ENCODE data around the gene LCMT1. TPM values are rescaled to one million over a fixed set of nuclear protein-coding genes. Genes with fewer than 3 reads are reported as not detected.

LCMT1 gene
- total and polyA plus RNA-seq, 9 donors = 29.4 to 58.9 (median 38.3) TPM

GRCh38 chr16:25151996-25152395 is 40.5 kb downstream of the LCMT1 start:
- H3K4me1 ChIP-seq (ENCODE audit: insufficient read depth) = peaks cover 4% of the 10 kb centered on the region
- no peaks in the 10 kb centered on the region for H3K9me3 ChIP-seq
- no peaks in the 10 kb centered on the region for H3K27me3 ChIP-seq
- intact Hi-C loops (cut with DNase I) = no loop called here
- DNase-seq = no peak
- no peaks in the 10 kb centered on the region for H3K36me3 ChIP-seq
- TF ChIP-seq EP300 (IDR thresholded peaks at IDR 0.05) (no peak), POLR2A (IDR thresholded peaks at IDR 0.05) (no peak), CTCF (IDR thresholded peaks at IDR 0.05) (no peak)
- no peak overlapping the region for H3K4me3 ChIP-seq
- WGBS, 3 donors = 52 to 67% (median 63%) methylated on average over 3 of the region's 3 CpGs
- no peak overlapping the region for H3K27ac ChIP-seq

GRCh38 chr16:25155553-25156460 is 44.3 kb downstream of the LCMT1 start:
- Histone ChIP-seq H3K27me3 (no peaks in the 10 kb centered on the region), H3K27ac (no peak overlapping the region), H3K9me3 (no peaks in the 10 kb centered on the region), H3K4me1 (ENCODE audit: insufficient read depth) (peaks cover 8% of the 10 kb centered on the region), H3K36me3 (no peaks in the 10 kb centered on the region), H3K4me3 (no peak overlapping the region)
- no peak for DNase-seq
- TF ChIP-seq EP300 (IDR thresholded peaks at IDR 0.05) = no peak
- TF ChIP-seq POLR2A (IDR thresholded peaks at IDR 0.05) = no peak
- no peak for TF ChIP-seq CTCF (IDR thresholded peaks at IDR 0.05)
- intact Hi-C loops (cut with DNase I) = no loop called here
- WGBS, 3 donors = 88 to 89% (median 88%) methylated on average over 13 of the region's 13 CpGs

GRCh38 chr16:25157271-25157875 is 45.8 kb downstream of the LCMT1 start:
- intact Hi-C loops (cut with DNase I) = no loop called here
- Histone ChIP-seq H3K4me1 (ENCODE audit: insufficient read depth) (peaks cover 3% of the 10 kb centered on the region), H3K27ac (no peak overlapping the region), H3K36me3 (no peaks in the 10 kb centered on the region), H3K27me3 (no peaks in the 10 kb centered on the region), H3K9me3 (no peaks in the 10 kb centered on the region), H3K4me3 (no peak overlapping the region)
- DNase-seq = no peak
- 84 to 91% (median 84%) methylated on average over 8 of the region's 8 CpGs for WGBS, 3 donors
- TF ChIP-seq CTCF (IDR thresholded peaks at IDR 0.05) (no peak), POLR2A (IDR thresholded peaks at IDR 0.05) (no peak), EP300 (IDR thresholded peaks at IDR 0.05) (no peak)

- Histone ChIP-seq H3K27me3 (no peaks in the 10 kb centered on the region), H3K4me1 (ENCODE audit: insufficient read depth) (peaks cover 3% of the 10 kb centered on the region), H3K4me3 (no peak overlapping the region), H3K27ac (no peak overlapping the region), H3K9me3 (no peaks in the 10 kb centered on the region), H3K36me3 (no peaks in the 10 kb centered on the region)
- WGBS, 3 donors = 15 to 27% (median 15%) methylated on average over 5 of the region's 5 CpGs
- intact Hi-C loops (cut with DNase I) = no loop called here
- TF ChIP-seq EP300 (IDR thresholded peaks at IDR 0.05) = no peak
- TF ChIP-seq POLR2A (IDR thresholded peaks at IDR 0.05) = no peak
- no peak for TF ChIP-seq CTCF (IDR thresholded peaks at IDR 0.05)
- DNase-seq = peak in 1 of 5 donors; percentile 49
These were observed 46.9 kb downstream of the LCMT1 start for GRCh38 chr16:25158401-25158800.

Data from ovary (tissue), 9 donors.